ENCODE data around the gene KRT73.
A peak's percentile ranks its signal among the peaks of the same experiment; 100 is the strongest.

The KRT73 gene

GRCh38 chr12:52618866-52619265 is 507 bp upstream of the KRT73 start:
- no peak for DNase-seq (ENCODE audit: low spot score)

- DNase-seq (ENCODE audit: low spot score) = no peak
Observed at GRCh38 chr12:52617403-52617785, 965 bp downstream of the KRT73 start.

- DNase-seq (ENCODE audit: low spot score) = no peak
Observed at GRCh38 chr12:52616680-52617402, 1.5 kb downstream of the KRT73 start.

- DNase-seq (ENCODE audit: low spot score) = no peak
Observed at GRCh38 chr12:52615912-52616311, 2.4 kb downstream of the KRT73 start.

- no peak for DNase-seq (ENCODE audit: low spot score)
Observed at GRCh38 chr12:52615208-52615868, 3.0 kb downstream of the KRT73 start.

- DNase-seq (ENCODE audit: low spot score) = no peak
Observed at GRCh38 chr12:52614381-52615207, 3.8 kb downstream of the KRT73 start.

- no peak for DNase-seq (ENCODE audit: low spot score)
Observed at GRCh38 chr12:52613384-52614030, 4.9 kb downstream of the KRT73 start.

GRCh38 chr12:52612431-52613383 is 5.7 kb downstream of the KRT73 start:
- DNase-seq (ENCODE audit: low spot score) = no peak

- DNase-seq (ENCODE audit: low spot score) = no peak
Observed at GRCh38 chr12:52611080-52611468, 7.3 kb downstream of the KRT73 start.

- DNase-seq (ENCODE audit: low spot score) = no peak
Observed at GRCh38 chr12:52608826-52609630, 9.3 kb downstream of the KRT73 start.

- DNase-seq (ENCODE audit: low spot score) = no peak
Observed at GRCh38 chr12:52608161-52608560, 10.2 kb downstream of the KRT73 start.

- no peak for DNase-seq (ENCODE audit: low spot score)
Observed at GRCh38 chr12:52607314-52607713, 11.0 kb downstream of the KRT73 start.

- no peak for DNase-seq (ENCODE audit: low spot score)
Observed at GRCh38 chr12:52606581-52607218, 11.7 kb downstream of the KRT73 start.

- DNase-seq (ENCODE audit: low spot score) = no peak
Observed at GRCh38 chr12:52606096-52606495, 12.3 kb downstream of the KRT73 start.

- no peak for DNase-seq (ENCODE audit: low spot score)
Observed at GRCh38 chr12:52605542-52605941, 12.8 kb downstream of the KRT73 start.

- no peak for DNase-seq (ENCODE audit: low spot score)
Observed at GRCh38 chr12:52604859-52605258, 13.5 kb downstream of the KRT73 start.

GRCh38 chr12:52603314-52603713 is 15.0 kb downstream of the KRT73 start:
- peak; percentile 27 for DNase-seq (ENCODE audit: low spot score)

- no peak for DNase-seq (ENCODE audit: low spot score)
Observed at GRCh38 chr12:52602552-52602951, 15.8 kb downstream of the KRT73 start.

GRCh38 chr12:52601671-52602070 is 16.7 kb downstream of the KRT73 start:
- DNase-seq (ENCODE audit: low spot score) = no peak

GRCh38 chr12:52600941-52601481 is 17.3 kb downstream of the KRT73 start, which contains the start of gene KRT72:
KRT72 (minus strand) TSS chr12:52601463; CDS start chr12:52601452, 11 bp downstream.
- no peak for DNase-seq (ENCODE audit: low spot score)

Data from LoVo (cell line).